GM12878 (cell line): ENCODE results near the gene SIVA1. TPM values are rescaled to one million over a fixed set of nuclear protein-coding genes. Genes with fewer than 3 reads are reported as not detected.

Experiments used
- ATAC-seq: fragments of 200-7000 bp; cut with Tn5 transposase; 3 replicates; pipeline ENCODE4 v1.9.1; 2020; ENCODE audit warnings: mild to moderate bottlenecking, moderate library complexity
- BruUV-seq: library from RNA; stranded (reverse); fragments of 400-500 nt; replicated peaks from 2 replicates; lab custom pipeline; 2021; lab: Mats Ljungman, UMichigan
- CTCF ChIA-PET: fragments of 300-600 bp; sonication (Branson Sonifier 250); formaldehyde crosslinking; extraction: SDS; loops from one replicate; lab custom pipeline; 2021; ENCODE audit warnings: inconsistent platforms; lab: Yijun Ruan, JAX
- POLR2A ChIA-PET: fragments of 350-600 bp; formaldehyde crosslinking; extraction: SDS; loops from one replicate; lab custom pipeline; 2021; ENCODE audit warnings: inconsistent platforms; lab: Charles Lee
- RAD21 ChIA-PET: fragments of 300-600 bp; sonication (Branson Sonifier 250); formaldehyde crosslinking; loops from one replicate; lab custom pipeline; 2023; ENCODE audit warnings: antibody characterized with exemption; ENCODE audit not compliant: unreplicated experiment; lab: Charles Lee
- SMC1A ChIA-PET: fragments of 300-600 bp; sonication (Branson Sonifier 250); formaldehyde crosslinking; loops from one replicate; lab custom pipeline; 2023; ENCODE audit not compliant: unreplicated experiment, uncharacterized antibody; lab: Charles Lee
- DNase-seq: peaks from one replicate; pipeline ENCODE4 v3.0.0-alpha.2; 2011; ENCODE audit warnings: low read depth, low spot score
- FAIRE-seq: peaks from 3 replicates; lab custom pipeline; 2011; peaks lifted over from hg19 to GRCh38; lab: Jason Lieb, UNC
- H2AFZ ChIP-seq: 2 replicates; pipeline ENCODE4 v1.6.0; 2011; ENCODE audit warnings: low read depth, low read length, control low read depth; ENCODE audit not compliant: control insufficient read depth
- H3K27ac ChIP-seq: 2 replicates; pipeline ENCODE4 v1.5.1; 2011; ENCODE audit warnings: control low read depth; ENCODE audit not compliant: control insufficient read depth, insufficient read depth
- H3K27me3 ChIP-seq, 2 experiments: replicated peaks in 1 of 2; 2 replicates each; pipeline versions ENCODE4 v1.6.0 to v1.6.1; 2011; ENCODE audit warnings: low read length in 1 of 2; ENCODE audit not compliant: control insufficient read depth in 2 of 2, insufficient read depth in 2 of 2
- H3K36me3 ChIP-seq, 2 experiments: 2 replicates each; pipeline ENCODE4 v1.5.1; 2011; ENCODE audit warnings: low read length in 1 of 2; ENCODE audit not compliant: control insufficient read depth in 2 of 2, insufficient read depth in 2 of 2
- H3K4me1 ChIP-seq: 2 replicates; pipeline ENCODE4 v1.6.1; 2011; ENCODE audit warnings: mild to moderate bottlenecking, low read length, moderate library complexity, mixed read lengths; ENCODE audit not compliant: control insufficient read depth, insufficient read depth
- H3K4me2 ChIP-seq: 2 replicates; pipeline ENCODE4 v1.6.0; 2011; ENCODE audit warnings: control low read depth; ENCODE audit not compliant: control insufficient read depth, insufficient read depth
- H3K4me3 ChIP-seq: fragments of 200-600 bp; sonication (generic); 2 replicates; pipeline ENCODE4 v1.5.1; 2016
- H3K79me2 ChIP-seq: 2 replicates; pipeline ENCODE4 v1.6.0; 2011; ENCODE audit warnings: low read length; ENCODE audit not compliant: control insufficient read depth, insufficient read depth
- H3K9ac ChIP-seq: 2 replicates; pipeline ENCODE4 v1.8.0; 2011; ENCODE audit warnings: low read length, control low read depth, mixed read lengths; ENCODE audit not compliant: control insufficient read depth, insufficient read depth
- H3K9me3 ChIP-seq: replicated peaks from 3 replicates; pipeline ENCODE4 v1.5.1; 2011; ENCODE audit warnings: mild to moderate bottlenecking, low read length; ENCODE audit not compliant: control insufficient read depth, insufficient read depth
- H4K20me1 ChIP-seq: 2 replicates; pipeline ENCODE4 v1.6.0; 2011; ENCODE audit not compliant: control insufficient read depth, insufficient read depth
- BCL3 ChIP-seq: IDR thresholded peaks from 2 replicates; pipeline ENCODE4 v1.6.1; 2011; ENCODE audit warnings: borderline replicate concordance, low read depth, mild to moderate bottlenecking, moderate library complexity, low read length; ENCODE audit not compliant: insufficient read depth, poor library complexity, severe bottlenecking
- POLR2AphosphoS2 ChIP-seq: IDR thresholded peaks from 2 replicates; pipeline ENCODE4 v1.6.1; 2011; ENCODE audit warnings: low read depth, mild to moderate bottlenecking, low read length, improper control_type of control experiment, moderate library complexity
- SPI1 ChIP-seq: IDR thresholded peaks from 2 replicates; pipeline ENCODE4 v1.6.1; 2011; ENCODE audit warnings: low read depth, mild to moderate bottlenecking, low read length, moderate library complexity, borderline replicate concordance; ENCODE audit not compliant: insufficient read depth
- SUPT20H ChIP-seq: IDR thresholded peaks from 2 replicates; pipeline ENCODE4 v1.6.1; 2011; ENCODE audit warnings: low read depth, mild to moderate bottlenecking, low read length, moderate library complexity, borderline replicate concordance; ENCODE audit not compliant: control insufficient read depth
- TCF3 ChIP-seq: IDR thresholded peaks from 2 replicates; pipeline ENCODE4 v1.6.1; 2012; ENCODE audit warnings: low read depth, mild to moderate bottlenecking, low read length, borderline replicate concordance; ENCODE audit not compliant: insufficient read depth
- ZBTB11 ChIP-seq: fragments of 450-650 bp; formaldehyde crosslinking; IDR thresholded peaks from 2 replicates; pipeline ENCODE4 v1.5.0; 2022; ENCODE audit warnings: mild to moderate bottlenecking, missing genetic modification characterization
- WGBS: methylation state at CpG from one replicate; pipeline ENCODE4 v1.1.6; 2016; ENCODE audit warnings: low lambda C conversion rate; ENCODE audit not compliant: insufficient replicate concordance, insufficient coverage; ENCODE audit errors: missing lambda C conversion rate; 5-methylcytosine and 5-hydroxymethylcytosine counted together
- in situ Hi-C: fragments of 300-500 bp; cut with MboI; formaldehyde crosslinking; loops from 9 replicates; pipeline ENCODE4 v1.14.3; 2018; ENCODE audit warnings: mixed read lengths
- intact Hi-C: fragments of 100-400 bp; cut with micrococcal nuclease; formaldehyde crosslinking; loops from one replicate; pipeline ENCODE4 v1.14.2; 2022; ENCODE audit not compliant: unreplicated experiment
- polyA plus RNA-seq, 11 experiments: library from polyadenylated mRNA; depleted of rRNA in 4 of 11; unstranded in 6 of 11; stranded (reverse) in 5 of 11; fragments of >200 nt; fragmentation: Nextera tagmentation in 4 of 11; fragmentation: Illumina TruSeq in 1 of 11; extraction: Ambion mirVana in 4 of 11; extraction: Trizol in 1 of 11; gene quantifications; 1 replicate in 1 of 11; 2 replicates in 10 of 11; pipeline versions ENCODE4 v1.2.1 to v1.2.3, GENCODE V29; 2011 to 2016; ENCODE audit warnings: inconsistent platforms in 2 of 11, missing spikeins in 2 of 11, low read depth in 1 of 11
- total RNA-seq, 4 experiments: library from RNA; depleted of rRNA in 3 of 4; stranded (reverse); fragments of >200 nt in 3 of 4; fragmentation: Illumina TruSeq in 1 of 4; extraction: Trizol in 1 of 4; gene quantifications; 2 replicates each; pipeline versions ENCODE4 v1.2.1 to v1.2.3, GENCODE V29; 2013 to 2021

The SIVA1 gene
- total and polyA plus RNA-seq, 10 of the 15 experiments (the other 5 are each of a cell fraction or from before 2014, with no cell fraction given) = 4.6 to 282 (median 106) TPM

- RAD21 ChIA-PET = no interaction called here
- Histone ChIP-seq H3K9ac (peak overlapping the region; percentile 15; the same call in 1 of the 2 replicates), H3K9me3 (no peaks in the 10 kb centered on the region), H3K4me3 (0 out of 2 replicates have a peak overlapping the region, but pooled peaks have one; percentile 27), H2AFZ (no peak overlapping the region), H3K36me3 (peaks cover 2 to 18% of the 10 kb centered on the region in 2 experiments; a peak in 3 of 4 replicates), H3K27me3 (no peaks in the 10 kb centered on the region), H3K79me2 (peaks cover 31% of the 10 kb centered on the region), H3K4me2 (peak overlapping the region; percentile 44)
- 84% methylated on average over 27 of the region's 27 CpGs for WGBS
- no TSS peak for BruUV-seq
- DNase-seq = no peak
- SMC1A ChIA-PET = interaction anchor here (1.0 kb wide), 1 partner anchor 111 kb away, joined by 3 read pairs; no protein-coding TSS in a partner anchor
- CTCF ChIA-PET = interaction anchor here (0.9 kb wide), 1 partner anchor 69 kb away, joined by 3 read pairs; no protein-coding TSS in a partner anchor
- no peak for FAIRE-seq
- POLR2A ChIA-PET = no interaction called here
- no peak for ATAC-seq
- intact Hi-C loops = no loop called here
- TF ChIP-seq ZBTB11 (CRISPR knock-in tag) = no peak
- TF ChIP-seq BCL3 = peak; percentile 97
- 0 out of 2 replicates have a peak, but pooled peaks have one; percentile 67 for TF ChIP-seq TCF3
- peak; percentile 28; the same call in 1 of the 2 replicates for TF ChIP-seq SPI1
- no peak for TF ChIP-seq POLR2AphosphoS2
- no peak for TF ChIP-seq SUPT20H
- TF ChIP-seq, all 136 proteins: peak for 3
- Histone ChIP-seq H3K4me1 (peaks cover 17% of the 10 kb centered on the region), H3K27ac (no peak overlapping the region), H4K20me1 (no peaks in the 10 kb centered on the region)
- in situ Hi-C loops = no loop called here
Observed at GRCh38 chr14:104756477-104757237, 3.7 kb downstream of the SIVA1 start.
